ENCODE data around the gene TTYH2. TPM values are rescaled to one million over a fixed set of nuclear protein-coding genes. Genes with fewer than 3 reads are reported as not detected.

Gene TTYH2
- polyA plus RNA-seq, 1 of the 3 experiments (the other 2 are of a cell fraction) = 16.1 TPM

DNA sequence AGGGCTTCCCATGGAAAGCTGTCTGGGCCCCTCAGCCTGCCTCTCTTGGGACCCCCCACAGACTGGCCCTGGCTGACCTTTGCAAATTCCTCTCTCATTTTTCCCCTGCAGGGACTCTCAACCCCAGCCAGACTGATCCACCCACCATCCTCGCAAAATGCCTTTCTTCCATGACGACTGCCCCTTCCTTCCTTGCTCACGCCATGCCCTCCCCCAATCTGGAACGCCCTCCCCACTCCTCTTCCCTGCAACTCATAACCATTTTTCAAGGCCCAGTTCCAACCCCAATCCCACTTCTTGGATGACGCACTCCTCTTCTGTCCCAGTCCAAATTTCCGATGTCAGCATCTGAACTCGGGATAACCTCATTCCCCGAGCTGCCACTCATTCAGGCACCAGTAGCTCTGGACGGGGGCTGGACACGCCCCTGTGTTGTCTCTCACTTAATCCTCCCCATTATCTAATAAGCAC is 59.4 kb downstream of the TTYH2 start:
- no peaks in the 10 kb centered on the region for H3K4me1 ChIP-seq (ENCODE audit: control insufficient read depth in 1 of 2, insufficient read depth in 2 of 2, low read depth in 1 of 2, low read length in 1 of 2)
- no peak overlapping the region for H2AFZ ChIP-seq (ENCODE audit: low read depth)
- no peaks in the 10 kb centered on the region for H4K20me1 ChIP-seq (ENCODE audit: insufficient read depth)
- H3K4me3 ChIP-seq (ENCODE audit: low read depth in 2 of 2, low read length in 1 of 2) = no peak overlapping the region
- ChIA-PET CTCF (interaction anchor here (0.7 to 1.6 kb wide), 4 partner anchors 12 to 95 kb away, joined by 3 to 5 read pairs (median 4); no protein-coding TSS in a partner anchor), POLR2A (no interaction called here)
- TF ChIP-seq YY1 (IDR thresholded peaks at IDR 0.05; ENCODE audit: low read depth) = no peak
- TF ChIP-seq SIN3A (IDR thresholded peaks at IDR 0.05; ENCODE audit: borderline replicate concordance, low read depth, low read length) = no peak
- TF ChIP-seq GABPA (IDR thresholded peaks at IDR 0.05; ENCODE audit: low read depth) = no peak
- TF ChIP-seq, protein P1, sequence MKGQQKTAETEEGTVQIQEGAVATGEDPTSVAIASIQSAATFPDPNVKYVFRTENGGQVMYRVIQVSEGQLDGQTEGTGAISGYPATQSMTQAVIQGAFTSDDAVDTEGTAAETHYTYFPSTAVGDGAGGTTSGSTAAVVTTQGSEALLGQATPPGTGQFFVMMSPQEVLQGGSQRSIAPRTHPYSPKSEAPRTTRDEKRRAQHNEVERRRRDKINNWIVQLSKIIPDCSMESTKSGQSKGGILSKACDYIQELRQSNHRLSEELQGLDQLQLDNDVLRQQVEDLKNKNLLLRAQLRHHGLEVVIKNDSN (IDR thresholded peaks at IDR 0.05; ENCODE audit: borderline replicate concordance, low read depth) = no peak
- no peak overlapping the region for H3K27ac ChIP-seq (ENCODE audit: low read depth in 2 of 2, low read length in 1 of 2)
- H3K9ac ChIP-seq = no peak overlapping the region
- no peaks in the 10 kb centered on the region for H3K36me3 ChIP-seq (replicated peaks in 1 of 2; ENCODE audit: control insufficient read depth in 1 of 2, insufficient read depth in 2 of 2, low read length in 1 of 2)
- WGBS (ENCODE audit: low lambda C conversion rate) = 67% methylated on average over 10 of the region's 10 CpGs
- H3K79me2 ChIP-seq (ENCODE audit: insufficient read depth) = no peaks in the 10 kb centered on the region
- no peaks in the 10 kb centered on the region for H3K9me2 ChIP-seq
- DNase-seq = no peak
- H3K9me3 ChIP-seq = no peaks in the 10 kb centered on the region
- H3K4me2 ChIP-seq = no peak overlapping the region
- no peaks in the 10 kb centered on the region for H3K27me3 ChIP-seq (ENCODE audit: insufficient read depth)
- no peaks in the 10 kb centered on the region for H3F3A ChIP-seq (replicated peaks; ENCODE audit: insufficient read depth)

DNA sequence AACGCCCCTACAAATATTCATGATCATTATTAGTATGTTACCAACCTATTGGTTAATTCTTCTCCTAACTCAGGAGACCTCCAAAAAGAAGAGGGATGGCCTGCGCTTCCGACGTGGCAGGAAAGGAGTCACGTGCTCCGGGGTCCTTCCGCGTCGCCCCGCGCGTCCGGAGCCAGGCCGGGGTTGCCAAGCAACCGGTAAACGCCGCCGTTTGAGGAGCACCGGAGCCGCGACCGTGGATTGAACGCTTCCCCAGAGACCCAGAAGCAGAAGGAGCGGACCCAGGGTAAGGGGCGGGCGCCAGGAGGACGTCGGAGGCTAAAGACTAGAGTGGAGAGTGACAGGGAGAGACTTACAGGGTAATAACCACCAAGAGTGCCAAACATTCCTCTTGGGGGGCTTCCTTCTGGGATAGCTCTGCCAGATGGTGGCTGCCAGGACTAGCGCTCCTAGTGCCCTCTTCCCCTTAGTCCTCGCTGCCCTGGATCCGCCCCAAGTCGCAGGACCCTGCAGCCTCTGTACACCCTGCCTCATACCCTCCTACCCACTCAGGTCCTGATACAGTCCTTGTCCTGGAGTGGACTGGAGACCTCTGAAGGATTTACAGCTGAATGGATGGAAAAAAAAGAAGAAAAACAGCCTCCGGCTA is 60.8 kb downstream of the TTYH2 start, which contains the start of gene DNAI2:
TSS of gene DNAI2 (plus strand) at position 175 of the 649 bp plus-strand sequence. CDS start 7,584 bp downstream, outside the sequence.
- TF ChIP-seq, protein P1 (IDR thresholded peaks at IDR 0.05; ENCODE audit: borderline replicate concordance, low read depth) = peak; percentile 17; the same call in 1 of the 2 replicates
- no peak for TF ChIP-seq RAD21 (IDR thresholded peaks at IDR 0.05; ENCODE audit: low read length)
- no peaks in the 10 kb centered on the region for H3K4me1 ChIP-seq (ENCODE audit: control insufficient read depth in 1 of 2, insufficient read depth in 2 of 2, low read depth in 1 of 2, low read length in 1 of 2)
- H3K9me2 ChIP-seq = no peaks in the 10 kb centered on the region
- no peak within 1 kb of the TSS for H3K4me3 ChIP-seq (ENCODE audit: low read depth in 2 of 2, low read length in 1 of 2)
- H3K79me2 ChIP-seq (ENCODE audit: insufficient read depth) = no peaks in the 10 kb centered on the region
- ChIA-PET POLR2A (no interaction called here), CTCF (interaction anchor here (0.6 kb wide), 1 partner anchor 207 kb away, joined by 3 read pairs; no protein-coding TSS in a partner anchor)
- no peak within 1 kb of the TSS for H3K27ac ChIP-seq (ENCODE audit: low read depth in 2 of 2, low read length in 1 of 2)
- no peaks in the 10 kb centered on the region for H3K36me3 ChIP-seq (replicated peaks in 1 of 2; ENCODE audit: control insufficient read depth in 1 of 2, insufficient read depth in 2 of 2, low read length in 1 of 2)
- no peak within 1 kb of the TSS for H3K4me2 ChIP-seq
- H3K9ac ChIP-seq = no peak within 1 kb of the TSS
- no peaks in the 10 kb centered on the region for H3F3A ChIP-seq (replicated peaks; ENCODE audit: insufficient read depth)
- WGBS (ENCODE audit: low lambda C conversion rate) = 29% methylated on average over 33 of the region's 33 CpGs
- H4K20me1 ChIP-seq (ENCODE audit: insufficient read depth) = no peaks in the 10 kb centered on the region
- H3K9me3 ChIP-seq = no peaks in the 10 kb centered on the region
- no peaks in the 10 kb centered on the region for H3K27me3 ChIP-seq (ENCODE audit: insufficient read depth)
- no peak within 1 kb of the TSS for H2AFZ ChIP-seq (ENCODE audit: low read depth)
- DNase-seq = peak; percentile 74

DNA sequence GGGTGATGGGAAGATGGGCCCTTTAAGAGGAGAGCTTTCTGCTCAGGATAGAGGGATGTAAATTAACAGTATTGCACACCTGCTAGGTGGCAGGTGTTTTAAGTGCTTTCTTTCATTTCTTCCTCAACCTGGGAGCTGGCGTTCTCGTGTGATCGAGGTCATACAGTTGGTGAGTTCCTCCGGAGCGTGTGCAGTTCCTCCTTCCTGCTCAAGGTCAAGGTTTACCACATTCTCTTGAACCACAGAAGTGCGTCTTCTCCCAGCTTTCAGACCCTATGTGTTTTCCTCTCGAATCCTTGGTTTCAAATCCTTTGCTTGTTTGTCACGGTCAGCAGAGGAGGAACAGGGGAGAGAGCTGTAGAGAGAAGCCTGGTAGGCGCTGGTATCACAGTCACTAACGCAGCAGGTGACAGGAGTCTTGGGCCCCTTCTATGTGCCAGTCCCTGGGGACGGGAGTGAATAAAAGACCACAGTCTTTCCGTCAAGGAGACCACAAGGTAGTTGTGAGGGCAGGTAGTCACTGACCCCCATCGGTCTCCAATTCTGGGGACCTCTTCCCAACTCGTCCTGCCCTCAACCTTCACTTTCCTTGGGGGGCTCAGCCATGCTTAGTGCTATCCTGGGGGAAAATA is 61.5 kb downstream of the TTYH2 start:
- Histone ChIP-seq H3K4me3 (ENCODE audit: low read depth in 2 of 2, low read length in 1 of 2) (no peak overlapping the region), H3K9me2 (no peaks in the 10 kb centered on the region), H4K20me1 (ENCODE audit: insufficient read depth) (no peaks in the 10 kb centered on the region), H3K79me2 (ENCODE audit: insufficient read depth) (no peaks in the 10 kb centered on the region), H3K27me3 (ENCODE audit: insufficient read depth) (no peaks in the 10 kb centered on the region), H2AFZ (ENCODE audit: low read depth) (no peak overlapping the region), H3K9me3 (no peaks in the 10 kb centered on the region), H3K4me1 (ENCODE audit: control insufficient read depth in 1 of 2, insufficient read depth in 2 of 2, low read depth in 1 of 2, low read length in 1 of 2) (no peaks in the 10 kb centered on the region), H3K27ac (ENCODE audit: low read depth in 2 of 2, low read length in 1 of 2) (no peak overlapping the region), H3K36me3 (replicated peaks in 1 of 2; ENCODE audit: control insufficient read depth in 1 of 2, insufficient read depth in 2 of 2, low read length in 1 of 2) (no peaks in the 10 kb centered on the region), H3K4me2 (no peak overlapping the region), H3K9ac (no peak overlapping the region), H3F3A (replicated peaks; ENCODE audit: insufficient read depth) (no peaks in the 10 kb centered on the region)
- DNase-seq = no peak
- ChIA-PET CTCF (interaction anchor here (0.6 to 1.2 kb wide), 3 partner anchors 26 to 291 kb away, joined by 3 read pairs; no protein-coding TSS in a partner anchor), POLR2A (no interaction called here)
- 58% methylated on average over 14 of the region's 14 CpGs for WGBS (ENCODE audit: low lambda C conversion rate)
- no peak for TF ChIP-seq FOXJ3 (CRISPR knock-in tag; IDR thresholded peaks at IDR 0.05)
- TF ChIP-seq ELF1 (IDR thresholded peaks at IDR 0.05) = no peak
- no peak for TF ChIP-seq SIN3A (IDR thresholded peaks at IDR 0.05; ENCODE audit: borderline replicate concordance, low read depth, low read length)
- TF ChIP-seq, protein P2, sequence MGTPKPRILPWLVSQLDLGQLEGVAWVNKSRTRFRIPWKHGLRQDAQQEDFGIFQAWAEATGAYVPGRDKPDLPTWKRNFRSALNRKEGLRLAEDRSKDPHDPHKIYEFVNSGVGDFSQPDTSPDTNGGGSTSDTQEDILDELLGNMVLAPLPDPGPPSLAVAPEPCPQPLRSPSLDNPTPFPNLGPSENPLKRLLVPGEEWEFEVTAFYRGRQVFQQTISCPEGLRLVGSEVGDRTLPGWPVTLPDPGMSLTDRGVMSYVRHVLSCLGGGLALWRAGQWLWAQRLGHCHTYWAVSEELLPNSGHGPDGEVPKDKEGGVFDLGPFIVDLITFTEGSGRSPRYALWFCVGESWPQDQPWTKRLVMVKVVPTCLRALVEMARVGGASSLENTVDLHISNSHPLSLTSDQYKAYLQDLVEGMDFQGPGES (IDR thresholded peaks at IDR 0.05; ENCODE audit: low read depth, low read length) = no peak
- TF ChIP-seq CHD2 (IDR thresholded peaks at IDR 0.05; ENCODE audit: low read length, partially characterized antibody) = no peak
- TF ChIP-seq GABPA (IDR thresholded peaks at IDR 0.05; ENCODE audit: low read depth) = no peak
- TF ChIP-seq, protein P1 (IDR thresholded peaks at IDR 0.05; ENCODE audit: borderline replicate concordance, low read depth) = no peak
- TF ChIP-seq GATA2 (CRISPR knock-in tag; IDR thresholded peaks at IDR 0.05) = no peak
- TF ChIP-seq POLR2AphosphoS5 (IDR thresholded peaks at IDR 0.05; ENCODE audit: low read depth, low read length) = no peak
- TF ChIP-seq, protein P3, sequence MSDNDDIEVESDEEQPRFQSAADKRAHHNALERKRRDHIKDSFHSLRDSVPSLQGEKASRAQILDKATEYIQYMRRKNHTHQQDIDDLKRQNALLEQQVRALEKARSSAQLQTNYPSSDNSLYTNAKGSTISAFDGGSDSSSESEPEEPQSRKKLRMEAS (IDR thresholded peaks at IDR 0.05; ENCODE audit: low read depth) = no peak
- TF ChIP-seq SMC3 (IDR thresholded peaks at IDR 0.05; ENCODE audit: low read depth, low read length) = no peak
- no peak for TF ChIP-seq RXRA (IDR thresholded peaks at IDR 0.05; ENCODE audit: borderline replicate concordance, low read depth)
- TF ChIP-seq JUND (IDR thresholded peaks at IDR 0.05) = no peak
- no peak for TF ChIP-seq TEAD4 (IDR thresholded peaks at IDR 0.05; ENCODE audit: borderline replicate concordance, insufficient read depth)

All from SK-N-SH (cell line).